ENCODE measurements around the gene PRKCA.
"Not testable (repeated sequence)": the region's sequence is repeated elsewhere in the genome, so short reads cannot be mapped to it uniquely, and the experiment has no call there.

PRKCA gene

DNA sequence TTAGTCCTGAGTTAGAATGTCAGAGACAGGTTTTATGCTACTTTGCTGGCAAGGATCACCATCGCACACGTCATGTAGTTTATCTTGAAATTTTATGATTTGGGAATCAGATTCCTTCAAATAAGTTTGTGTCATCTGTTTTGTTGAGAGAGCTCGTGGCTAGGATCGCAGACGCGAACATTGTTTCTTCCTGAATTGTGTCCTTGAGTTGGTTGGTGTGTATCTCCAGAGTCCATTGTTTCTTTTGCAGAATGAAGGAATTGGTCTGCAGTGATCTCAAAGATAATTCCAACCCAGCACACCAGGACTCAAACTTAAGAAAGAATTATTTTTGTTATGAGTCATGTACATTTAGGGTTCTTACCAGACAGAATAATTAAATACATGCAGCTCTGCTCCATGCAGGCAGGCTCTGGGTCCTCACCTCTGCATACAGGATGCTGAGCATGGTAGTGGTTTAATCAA is 51.6 kb downstream of the PRKCA start:
- no peak for DNase-seq (ENCODE audit: low spot score)

DNA sequence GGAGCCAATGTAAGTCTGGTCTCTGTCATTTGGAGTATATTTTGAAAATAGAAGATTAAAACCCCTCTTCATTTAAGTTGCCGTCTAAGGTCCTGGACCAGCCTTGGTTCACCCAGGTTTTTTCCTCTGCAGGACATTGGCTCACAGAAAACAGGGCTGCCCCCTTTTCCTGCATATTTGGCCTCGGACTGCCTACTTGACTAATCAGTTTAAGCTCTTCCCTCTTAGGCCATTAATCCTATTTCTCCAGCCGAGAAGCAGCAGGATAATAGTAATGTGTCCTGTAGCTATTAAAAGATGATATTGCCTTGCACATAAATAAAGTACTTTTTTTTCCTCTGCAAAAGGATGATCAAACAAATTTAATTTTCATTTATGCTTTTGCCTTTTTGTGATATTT is 52.1 kb downstream of the PRKCA start:
- no peak for DNase-seq (ENCODE audit: low spot score)

DNA sequence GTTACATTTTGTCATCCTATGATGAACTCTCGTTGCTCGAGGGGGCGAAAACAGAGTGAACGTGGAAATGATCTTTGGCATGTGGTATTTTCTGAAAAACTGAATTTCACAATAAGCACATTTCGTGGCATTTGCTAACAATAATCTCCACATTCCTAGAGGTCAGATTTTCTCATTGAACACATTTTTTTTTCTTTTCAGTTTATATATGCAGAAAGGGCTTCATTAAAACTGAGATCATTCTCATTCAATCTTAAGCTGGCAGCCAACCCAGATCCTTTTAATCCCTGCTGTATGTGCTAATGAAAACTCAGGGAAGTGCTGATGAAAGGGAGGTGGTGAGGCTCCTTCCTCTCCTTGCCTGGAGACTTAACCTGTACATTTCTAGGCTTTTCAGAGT is 52.6 kb downstream of the PRKCA start:
- DNase-seq (ENCODE audit: low spot score): no peak

DNA sequence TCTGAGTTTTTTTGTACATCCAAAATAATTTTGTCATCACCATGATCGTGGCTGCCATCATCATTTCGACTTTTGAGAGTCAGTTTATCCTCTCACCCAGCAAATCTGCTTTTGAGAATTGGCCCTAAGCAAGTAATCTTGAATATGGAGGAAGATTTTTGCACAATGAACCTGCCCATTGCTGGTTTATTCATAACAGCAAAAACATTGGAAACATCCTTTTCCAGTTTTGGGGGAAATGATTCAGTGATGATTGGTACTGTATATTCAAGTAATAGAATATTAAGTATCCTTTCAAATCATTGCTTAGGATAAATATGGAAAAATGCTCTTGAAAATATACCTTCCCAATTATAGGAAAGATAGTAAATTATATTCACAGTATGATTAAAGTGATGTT is 53.1 kb downstream of the PRKCA start:
- DNase-seq (ENCODE audit: low spot score): no peak

DNA sequence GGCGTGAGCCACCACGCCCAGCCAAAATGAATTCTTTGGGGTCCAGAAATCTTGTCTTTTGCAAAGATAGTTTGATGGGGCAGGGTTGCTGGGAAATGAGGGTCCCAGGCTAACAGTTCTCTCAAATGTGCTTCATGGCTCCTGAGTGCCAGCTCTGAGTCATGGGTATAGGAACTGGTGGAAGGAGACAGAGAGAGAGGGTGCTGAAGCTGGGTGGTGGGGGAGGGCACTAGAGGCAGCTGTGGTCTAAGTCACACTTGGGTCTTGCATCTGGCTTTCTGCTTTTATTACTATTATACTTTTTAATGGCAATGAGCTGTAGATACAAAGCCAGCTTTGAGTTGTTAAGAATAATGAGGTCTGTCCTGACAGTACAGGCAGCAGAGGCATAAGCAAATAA is 54.6 kb downstream of the PRKCA start:
- no peak for DNase-seq (ENCODE audit: low spot score)

DNA sequence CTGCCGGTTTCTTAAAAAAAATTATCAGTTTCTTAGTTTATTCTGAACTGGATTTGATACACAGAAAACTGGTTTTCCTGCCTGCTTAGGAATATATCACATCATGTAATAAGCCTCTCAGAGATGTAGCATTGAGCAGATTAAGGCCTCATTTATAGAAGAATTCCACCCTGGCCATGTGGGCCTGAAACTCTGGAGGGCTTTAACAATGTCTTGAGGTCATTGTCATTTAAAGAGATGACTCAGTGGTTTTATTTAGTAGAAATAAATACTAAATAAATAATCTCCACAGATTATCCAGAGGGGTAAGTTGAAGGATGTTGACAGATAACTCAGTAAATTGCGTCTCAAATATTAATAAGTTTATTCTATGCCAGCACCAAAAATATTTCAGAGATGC is 56.9 kb downstream of the PRKCA start:
- DNase-seq (ENCODE audit: low spot score): no peak

DNA sequence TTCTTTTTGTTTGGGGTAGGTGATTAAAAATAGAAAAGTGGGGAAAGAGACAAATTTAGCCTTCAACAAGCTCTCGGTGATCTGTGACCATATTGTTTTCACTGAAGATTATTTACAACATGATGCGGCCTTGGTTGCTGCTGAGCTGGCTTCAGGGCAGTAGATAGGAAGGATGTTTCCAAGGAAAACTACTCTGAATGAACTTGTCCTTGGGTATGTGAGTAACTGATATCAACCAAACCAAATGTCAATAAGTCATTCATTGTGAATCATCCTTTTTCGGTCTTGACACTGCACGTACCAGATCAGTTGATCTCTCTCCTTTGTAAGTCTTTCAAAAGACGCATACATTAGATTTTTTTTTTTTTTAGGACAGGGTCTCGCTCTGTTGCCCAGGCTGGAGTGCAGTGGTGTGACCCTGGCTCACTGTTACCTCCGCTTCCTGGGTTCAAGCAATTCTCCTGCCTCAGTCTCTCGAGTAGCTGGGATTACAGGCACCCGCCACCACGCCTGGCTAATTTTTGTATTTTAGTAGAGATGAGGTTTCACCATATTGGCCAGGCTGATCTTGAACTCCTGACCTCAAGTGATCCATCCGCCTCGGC is 58.6 kb downstream of the PRKCA start:
- not testable (repeated sequence) for DNase-seq (ENCODE audit: low spot score)

DNA sequence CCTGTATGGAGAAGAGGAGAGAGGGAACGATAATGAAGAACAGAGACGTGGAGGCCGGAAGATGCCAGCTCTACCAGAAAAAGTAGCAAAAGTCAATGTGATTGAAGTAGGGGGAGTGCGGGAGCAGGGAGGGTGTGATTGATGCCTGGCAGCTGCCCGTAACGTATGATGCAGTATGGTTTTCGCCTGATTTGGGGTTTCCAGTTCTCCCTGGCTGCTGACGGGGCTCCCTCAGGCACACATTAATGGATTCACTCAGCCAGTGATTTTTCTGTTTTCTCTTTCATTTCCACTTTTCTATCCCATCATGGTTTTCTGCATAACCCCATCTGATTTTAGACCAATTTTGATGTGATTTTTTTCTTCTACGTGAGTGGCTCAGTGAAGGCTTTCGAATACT is 62.1 kb downstream of the PRKCA start:
- DNase-seq (ENCODE audit: low spot score): no peak

DNA sequence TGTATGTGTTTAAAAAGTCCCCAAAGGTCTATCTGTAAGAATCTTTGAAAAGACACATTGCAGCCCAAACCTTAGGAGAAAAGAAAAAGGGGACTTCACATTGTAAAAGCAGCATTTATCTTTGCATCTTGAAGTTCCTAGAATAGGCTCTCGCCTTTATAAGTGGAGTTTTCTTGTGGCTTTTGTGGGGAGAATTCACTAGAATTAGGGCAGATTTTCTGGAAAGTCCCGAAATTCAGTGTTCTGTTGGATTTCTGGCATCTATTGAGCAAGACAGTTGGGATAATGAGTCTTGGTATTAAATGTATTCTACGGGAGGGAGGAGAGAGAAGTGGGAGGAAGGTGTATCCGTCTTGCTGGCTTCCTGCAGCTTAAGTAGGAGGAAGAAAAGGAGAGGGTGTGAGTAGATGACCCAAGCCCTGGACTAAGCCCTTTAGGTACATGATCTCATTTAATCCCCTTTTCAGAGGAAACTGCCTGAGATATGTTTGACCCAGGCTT is 62.6 kb downstream of the PRKCA start:
- DNase-seq (ENCODE audit: low spot score): no peak

DNA sequence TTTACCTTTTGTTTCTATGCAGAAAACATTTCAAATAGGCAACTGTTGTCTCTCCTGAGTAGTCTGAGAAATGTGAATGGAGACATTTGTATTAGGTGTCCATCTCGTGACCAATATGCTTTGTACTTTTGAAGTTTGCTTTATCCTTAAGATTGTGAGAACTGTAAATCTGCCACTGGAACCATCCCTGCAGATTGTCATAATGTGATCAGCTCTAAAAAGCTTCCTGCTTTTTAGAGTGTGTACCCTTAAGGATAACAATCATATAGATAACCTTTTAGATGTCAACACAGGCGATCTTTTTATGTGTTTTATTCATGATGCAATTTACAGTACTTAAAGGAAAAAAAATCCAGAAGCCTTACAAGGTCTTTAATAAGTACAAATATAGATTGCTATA is 63.5 kb downstream of the PRKCA start:
- no peak for DNase-seq (ENCODE audit: low spot score)

DNA sequence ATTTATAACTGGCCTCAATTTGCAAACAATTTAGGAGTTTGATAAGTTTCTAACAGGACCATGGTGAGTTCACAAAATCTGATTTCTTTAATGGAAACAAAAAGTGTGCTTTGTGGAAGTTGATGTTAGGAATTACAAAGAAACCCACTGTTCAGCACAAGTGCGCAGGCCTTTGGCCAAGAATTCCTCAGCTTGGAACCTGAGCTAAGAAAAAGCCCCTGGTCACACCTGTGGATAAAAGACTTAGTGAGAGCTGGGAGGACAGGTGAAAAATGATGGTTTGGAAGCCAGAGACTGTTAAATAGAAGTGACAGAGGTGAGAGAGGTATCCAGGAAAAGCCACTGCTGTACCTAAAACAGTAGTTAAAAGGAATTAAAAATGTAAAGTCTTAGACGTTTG is 64.7 kb downstream of the PRKCA start:
- no peak for DNase-seq (ENCODE audit: low spot score)

DNA sequence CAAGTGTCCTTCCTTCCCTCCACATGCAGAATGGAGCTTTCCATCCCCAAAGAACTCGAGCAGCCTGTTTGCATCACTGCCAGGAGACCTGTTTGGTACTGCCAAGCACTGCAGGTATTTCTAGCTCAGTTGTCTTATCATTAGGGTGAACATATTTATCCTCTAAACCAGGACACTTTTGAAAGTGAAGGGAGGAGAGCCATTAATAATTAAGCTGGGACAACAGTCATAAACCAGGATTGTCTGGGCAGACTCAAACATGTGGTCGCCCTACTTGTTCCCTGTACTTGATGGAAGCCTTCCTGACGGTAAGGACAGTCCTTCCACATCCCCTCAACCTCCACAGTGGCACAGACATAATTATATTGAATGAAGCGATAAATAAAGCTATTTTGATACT is 67.4 kb downstream of the PRKCA start:
- DNase-seq (ENCODE audit: low spot score): no peak

DNA sequence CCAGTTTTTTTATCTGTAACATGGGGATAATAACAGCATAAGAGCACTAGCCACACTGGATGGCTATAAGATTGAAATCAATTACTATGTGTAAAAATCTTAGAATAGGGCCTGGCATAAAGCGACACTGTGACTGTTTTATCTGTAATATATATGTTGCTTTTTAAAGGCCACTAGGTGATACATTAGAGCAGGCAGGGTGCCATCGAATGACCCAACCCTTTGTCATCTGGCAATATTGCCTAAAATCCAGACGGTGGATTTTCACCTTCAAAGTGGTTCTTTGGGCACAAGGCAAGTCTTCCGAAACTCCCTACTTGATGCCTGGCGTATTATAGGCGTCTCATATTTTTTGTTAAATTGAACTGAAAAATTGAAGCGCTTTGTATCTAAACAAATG is 69.1 kb downstream of the PRKCA start:
- no peak for DNase-seq (ENCODE audit: low spot score)

DNA sequence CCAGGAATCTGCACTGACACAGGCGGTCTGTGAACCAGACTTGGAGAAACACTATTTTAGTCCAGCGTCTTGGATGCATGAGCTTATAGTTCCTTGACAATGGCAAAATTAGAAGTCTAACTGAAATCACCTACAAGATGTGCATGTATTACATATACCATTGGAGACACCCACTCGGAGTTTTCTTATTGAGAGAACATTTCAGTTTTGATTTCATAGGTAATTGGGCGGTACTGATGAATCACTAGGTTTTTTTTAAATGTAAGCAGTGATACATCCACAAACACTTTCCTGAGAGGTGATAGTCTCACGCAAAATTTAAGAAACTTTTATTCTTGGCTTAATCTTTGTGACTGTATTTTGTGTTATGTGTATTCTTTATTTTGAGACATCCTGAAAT is 69.8 kb downstream of the PRKCA start:
- no peak for DNase-seq (ENCODE audit: low spot score)

DNA sequence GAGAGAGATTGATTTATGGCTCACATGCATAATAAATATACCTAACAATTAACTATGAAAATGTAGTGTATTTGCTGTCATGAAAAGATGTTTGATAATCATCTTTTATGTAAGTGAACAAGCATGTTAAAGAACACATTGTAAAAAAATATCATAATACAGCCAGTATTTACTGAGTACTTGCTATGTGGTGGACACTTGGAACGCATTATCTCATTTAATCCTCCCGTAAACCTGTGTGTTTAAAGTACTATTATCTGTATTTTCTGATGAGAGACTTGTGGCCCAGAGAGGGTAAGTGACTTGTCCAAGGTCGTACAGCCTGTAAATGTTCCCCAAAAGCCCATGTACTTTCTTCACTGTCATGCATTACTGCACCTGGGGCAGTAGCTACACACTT is 70.7 kb downstream of the PRKCA start:
- DNase-seq (ENCODE audit: low spot score): no peak

DNA sequence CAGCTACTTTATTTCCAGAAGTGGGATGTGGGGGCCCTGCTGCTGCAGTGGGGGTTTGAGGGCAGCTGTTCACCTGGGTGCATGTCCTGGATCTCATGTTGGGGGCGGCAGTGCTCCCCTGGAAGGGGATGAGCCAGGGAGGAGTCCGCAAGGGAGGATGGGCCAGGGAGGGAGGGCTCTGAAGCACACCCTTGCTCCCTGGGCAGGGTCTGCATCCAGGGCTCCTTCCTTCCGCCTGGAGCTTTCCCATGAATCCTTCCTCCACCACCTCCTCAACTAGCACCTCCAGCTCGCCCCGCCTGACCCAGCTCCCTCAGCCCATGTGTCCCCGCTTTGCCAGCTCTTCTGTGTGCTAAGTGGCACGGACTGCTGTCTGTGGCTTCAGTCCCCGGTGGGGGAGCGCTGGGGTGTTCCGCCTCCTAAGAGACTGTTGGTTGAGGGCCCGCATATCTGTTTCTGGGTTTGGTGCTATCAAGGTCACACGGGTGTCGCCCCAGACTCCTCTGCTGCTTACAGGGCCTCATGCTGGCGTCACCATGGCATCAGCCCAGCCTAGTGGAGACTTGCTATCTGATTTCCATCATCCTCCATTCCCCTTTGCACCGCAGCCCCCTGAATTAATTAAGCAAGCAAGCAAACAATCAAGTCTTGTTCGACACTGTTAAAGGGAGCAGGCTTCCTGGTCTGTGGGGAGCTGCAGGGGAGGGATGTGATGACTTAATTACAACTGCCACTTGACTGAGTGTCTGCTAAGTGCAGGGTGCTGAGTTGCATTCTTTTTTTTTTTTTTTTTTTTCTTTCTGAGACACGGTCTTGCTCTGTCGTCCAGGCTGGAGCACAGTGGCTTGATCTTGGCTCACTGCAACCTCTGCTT is 71.8 kb downstream of the PRKCA start:
- peak; percentile 74 for DNase-seq (ENCODE audit: low spot score)

DNA sequence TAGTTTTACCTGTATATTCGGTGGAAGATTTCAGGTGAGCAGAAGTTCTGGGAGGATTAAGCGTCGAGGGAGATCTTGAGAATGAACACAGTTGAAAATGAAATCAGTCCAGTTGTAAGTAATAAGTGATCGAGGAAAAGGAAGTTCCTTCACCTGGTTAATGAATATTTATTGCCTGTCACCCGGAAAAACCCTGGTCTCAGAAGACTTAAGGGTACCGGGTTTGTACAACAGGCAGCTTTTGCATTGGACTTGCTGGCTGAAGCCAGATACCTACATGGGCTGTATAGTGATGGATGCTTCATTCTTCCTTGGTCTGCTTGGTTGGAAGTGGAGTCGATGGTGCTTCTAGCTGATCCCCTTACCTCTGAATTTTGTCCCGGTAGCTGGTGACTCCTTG is 72.7 kb downstream of the PRKCA start:
- no peak for DNase-seq (ENCODE audit: low spot score)

DNA sequence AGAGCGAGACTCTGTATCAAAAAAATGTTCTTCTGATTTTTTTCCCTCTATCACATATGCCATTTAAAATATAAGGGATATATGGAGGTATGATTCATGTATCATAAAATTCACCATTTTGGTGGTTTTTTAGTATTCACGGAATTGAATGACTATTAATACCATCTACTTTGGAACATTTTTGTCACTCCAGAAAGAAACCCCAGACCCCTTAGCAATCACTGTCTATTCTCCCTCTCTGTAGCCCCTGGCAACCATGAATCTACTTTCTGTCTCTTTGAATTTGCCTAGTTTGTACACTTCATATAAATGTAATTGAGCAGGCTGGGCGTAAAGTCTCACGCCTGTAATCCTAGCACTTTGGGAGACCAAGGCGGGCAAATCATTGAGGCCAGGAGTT is 75.9 kb downstream of the PRKCA start:
- no peak for DNase-seq (ENCODE audit: low spot score)

DNA sequence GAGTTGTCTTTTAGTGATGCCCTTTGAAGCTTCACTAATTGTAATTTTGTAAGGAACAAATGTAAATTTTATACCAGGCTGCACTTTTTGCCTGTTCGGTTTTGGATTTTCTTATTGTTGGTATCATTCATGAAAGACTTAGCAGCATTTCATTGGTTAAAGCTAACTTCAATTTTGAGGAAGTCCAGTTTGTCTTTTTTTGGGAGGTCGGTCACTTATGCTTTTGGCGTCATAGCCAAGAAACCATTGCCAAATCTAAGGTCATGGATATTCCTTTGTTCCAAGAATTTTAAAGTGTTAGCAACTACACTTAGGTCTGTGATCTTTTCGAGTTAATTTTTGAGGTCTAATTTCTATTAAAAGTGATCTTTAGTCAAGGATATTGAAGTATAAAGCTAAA is 77.1 kb downstream of the PRKCA start:
- no peak for DNase-seq (ENCODE audit: low spot score)

DNA sequence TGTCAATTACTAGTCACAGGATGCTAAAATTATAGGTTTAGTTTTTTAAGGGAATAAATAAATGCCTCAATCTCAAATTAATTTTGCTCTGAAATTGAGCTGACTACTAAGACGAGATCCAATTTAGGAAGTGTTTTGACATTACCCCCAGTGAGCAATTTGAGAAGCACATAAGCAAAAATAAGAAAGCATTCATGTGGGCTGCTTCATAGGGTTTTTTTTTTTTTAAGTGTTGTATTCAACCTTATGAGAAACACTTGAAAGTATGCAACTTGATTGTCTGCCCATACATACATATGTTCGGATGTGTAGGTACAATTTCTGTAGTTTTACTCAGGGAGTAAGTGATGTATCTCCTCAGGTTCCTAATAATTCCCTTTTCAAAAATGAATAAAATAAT is 77.6 kb downstream of the PRKCA start:
- DNase-seq (ENCODE audit: low spot score): no peak

DNA sequence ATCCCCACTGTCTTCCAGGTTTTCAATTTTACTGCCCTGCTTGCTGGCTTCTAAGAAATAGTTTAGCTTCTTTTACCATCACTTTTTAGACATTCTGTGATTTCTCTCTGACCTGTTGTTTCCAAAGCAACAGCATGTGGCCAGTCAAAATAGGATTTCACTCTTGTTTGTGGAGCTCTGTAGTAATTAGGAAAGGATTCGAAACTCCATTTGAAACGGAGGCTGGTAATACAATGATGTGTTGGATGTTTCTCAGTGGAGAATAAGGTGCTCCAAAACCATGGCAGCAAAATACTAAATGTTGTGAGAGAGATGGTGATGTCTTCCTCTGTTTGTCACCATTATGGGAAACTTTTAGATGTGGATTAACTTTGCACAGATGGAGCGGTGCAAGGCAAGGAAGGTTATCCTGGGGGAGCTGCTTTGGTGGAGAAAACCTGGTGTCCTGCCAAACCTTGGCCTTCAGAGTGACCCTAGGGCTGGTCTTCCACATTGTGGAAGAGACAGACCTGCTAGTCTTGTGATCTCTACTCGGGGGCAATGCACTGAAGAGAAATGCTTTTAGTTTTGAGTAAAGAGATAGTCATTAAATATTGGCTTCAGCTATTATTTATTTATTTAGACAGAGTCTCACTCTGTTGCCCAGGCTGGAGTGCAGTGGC is 79.4 kb downstream of the PRKCA start:
- no peak for DNase-seq (ENCODE audit: low spot score)

DNA sequence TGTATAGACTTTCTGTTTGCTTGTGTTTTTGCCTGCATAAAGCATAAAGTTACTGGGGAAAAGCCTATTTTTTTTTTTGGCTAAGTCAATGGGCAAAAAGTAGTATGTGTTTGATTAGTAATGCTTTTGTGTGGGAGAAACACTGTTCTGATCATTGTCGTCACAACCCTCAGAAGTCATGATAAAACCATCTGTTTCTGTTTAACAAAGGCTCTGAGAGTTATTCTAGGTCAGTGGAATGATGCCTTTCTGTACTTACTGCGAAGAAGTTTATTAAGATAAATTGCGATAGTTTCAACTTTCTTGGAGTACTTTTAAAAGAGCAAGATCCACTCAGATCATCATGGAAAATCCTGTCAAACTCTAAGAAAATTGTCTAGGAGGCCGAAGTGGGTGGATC is 80.9 kb downstream of the PRKCA start:
- peak; percentile 36 for DNase-seq (ENCODE audit: low spot score)
